ENCODE measurements around the gene DGKD.

Gene DGKD

GRCh38 chr2:233453111-233453915 lies 99.0 kb downstream of the DGKD start:
- TF ChIP-seq CTCF (IDR thresholded peaks at IDR 0.05; ENCODE audit: extremely low read depth, missing control alignments) = no peak
- no peak for DNase-seq (ENCODE audit: low spot score)

GRCh38 chr2:233453916-233454315 lies 99.6 kb downstream of the DGKD start:
- DNase-seq (ENCODE audit: low spot score) = no peak
- TF ChIP-seq CTCF (IDR thresholded peaks at IDR 0.05; ENCODE audit: extremely low read depth, missing control alignments) = no peak

- no peak for TF ChIP-seq CTCF (IDR thresholded peaks at IDR 0.05; ENCODE audit: extremely low read depth, missing control alignments)
- DNase-seq (ENCODE audit: low spot score) = no peak
Observed at GRCh38 chr2:233455006-233455405, 100.7 kb downstream of the DGKD start.

- no peak for DNase-seq (ENCODE audit: low spot score)
- TF ChIP-seq CTCF (IDR thresholded peaks at IDR 0.05; ENCODE audit: extremely low read depth, missing control alignments) = no peak
Observed at GRCh38 chr2:233455491-233455890, 101.2 kb downstream of the DGKD start.

GRCh38 chr2:233456111-233456510 lies 101.8 kb downstream of the DGKD start:
- DNase-seq (ENCODE audit: low spot score) = no peak
- TF ChIP-seq CTCF (IDR thresholded peaks at IDR 0.05; ENCODE audit: extremely low read depth, missing control alignments) = no peak

GRCh38 chr2:233456934-233457333 lies 102.6 kb downstream of the DGKD start:
- no peak for DNase-seq (ENCODE audit: low spot score)
- no peak for TF ChIP-seq CTCF (IDR thresholded peaks at IDR 0.05; ENCODE audit: extremely low read depth, missing control alignments)

GRCh38 chr2:233457356-233457755 lies 103.1 kb downstream of the DGKD start:
- TF ChIP-seq CTCF (IDR thresholded peaks at IDR 0.05; ENCODE audit: extremely low read depth, missing control alignments) = no peak
- DNase-seq (ENCODE audit: low spot score) = no peak

Measured in GM20000 (cell line).